Effector memory CD4-positive, alpha-beta T cell (primary cell): ENCODE data around the gene VIPR2.

Source experiments
- DNase-seq, 3 donors: peaks; one replicate each; pipeline ENCODE4 v3.0.0-alpha.2; 2020
- H3K27ac ChIP-seq: 2 replicates; pipeline ENCODE4 v1.7.0; 2013; ENCODE audit warnings: mild to moderate bottlenecking, low read length, moderate library complexity; ENCODE audit not compliant: insufficient read depth, poor library complexity, severe bottlenecking
- H3K27me3 ChIP-seq: replicated peaks from 2 replicates; pipeline ENCODE4 v1.7.0; 2013; ENCODE audit warnings: mild to moderate bottlenecking, low read length; ENCODE audit not compliant: insufficient read depth, control insufficient read depth, poor library complexity, severe bottlenecking
- H3K36me3 ChIP-seq: 2 replicates; pipeline ENCODE4 v1.7.0; 2013; ENCODE audit warnings: mild to moderate bottlenecking, low read length, moderate library complexity; ENCODE audit not compliant: control insufficient read depth, insufficient read depth
- H3K4me1 ChIP-seq: 2 replicates; pipeline ENCODE4 v1.7.0; 2013; ENCODE audit warnings: low read length, mild to moderate bottlenecking; ENCODE audit not compliant: control insufficient read depth, insufficient read depth, poor library complexity, severe bottlenecking
- H3K4me3 ChIP-seq: 2 replicates; pipeline ENCODE4 v1.7.0; 2013; ENCODE audit warnings: low read length, low read depth, mild to moderate bottlenecking; ENCODE audit not compliant: insufficient read depth, poor library complexity, severe bottlenecking
- H3K9me3 ChIP-seq: 2 replicates; pipeline ENCODE4 v1.7.0; 2013; ENCODE audit warnings: mild to moderate bottlenecking, low read length, moderate library complexity; ENCODE audit not compliant: control insufficient read depth

Gene VIPR2

DNA sequence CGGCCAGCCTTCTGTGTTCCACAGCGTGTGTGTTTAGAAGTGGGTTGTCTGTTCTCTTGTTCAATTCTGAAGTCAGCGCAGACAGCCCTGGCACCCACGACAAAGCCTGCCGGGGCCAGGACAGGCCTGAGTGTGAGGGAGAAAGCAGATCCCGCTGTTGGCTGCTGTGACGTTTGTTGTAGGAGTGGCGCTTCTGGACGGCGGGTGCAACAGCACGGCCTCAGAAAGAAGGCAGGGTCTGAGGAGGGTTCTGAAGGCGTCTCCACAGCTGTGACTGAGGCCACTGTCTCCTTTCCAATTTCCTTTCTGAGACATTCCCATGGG is 76.2 kb downstream of the VIPR2 start:
- Histone ChIP-seq H3K9me3 (no peaks in the 10 kb centered on the region), H3K27me3 (no peaks in the 10 kb centered on the region), H3K27ac (no peak overlapping the region), H3K36me3 (no peaks in the 10 kb centered on the region), H3K4me3 (no peak overlapping the region), H3K4me1 (no peaks in the 10 kb centered on the region)
- no peak for DNase-seq

- Histone ChIP-seq H3K27ac (no peak overlapping the region), H3K4me1 (no peaks in the 10 kb centered on the region), H3K9me3 (no peaks in the 10 kb centered on the region), H3K27me3 (no peaks in the 10 kb centered on the region), H3K4me3 (no peak overlapping the region), H3K36me3 (no peaks in the 10 kb centered on the region)
- no peak for DNase-seq
These were observed 76.8 kb downstream of the VIPR2 start for GRCh38 chr7:159067576-159068487.

DNA sequence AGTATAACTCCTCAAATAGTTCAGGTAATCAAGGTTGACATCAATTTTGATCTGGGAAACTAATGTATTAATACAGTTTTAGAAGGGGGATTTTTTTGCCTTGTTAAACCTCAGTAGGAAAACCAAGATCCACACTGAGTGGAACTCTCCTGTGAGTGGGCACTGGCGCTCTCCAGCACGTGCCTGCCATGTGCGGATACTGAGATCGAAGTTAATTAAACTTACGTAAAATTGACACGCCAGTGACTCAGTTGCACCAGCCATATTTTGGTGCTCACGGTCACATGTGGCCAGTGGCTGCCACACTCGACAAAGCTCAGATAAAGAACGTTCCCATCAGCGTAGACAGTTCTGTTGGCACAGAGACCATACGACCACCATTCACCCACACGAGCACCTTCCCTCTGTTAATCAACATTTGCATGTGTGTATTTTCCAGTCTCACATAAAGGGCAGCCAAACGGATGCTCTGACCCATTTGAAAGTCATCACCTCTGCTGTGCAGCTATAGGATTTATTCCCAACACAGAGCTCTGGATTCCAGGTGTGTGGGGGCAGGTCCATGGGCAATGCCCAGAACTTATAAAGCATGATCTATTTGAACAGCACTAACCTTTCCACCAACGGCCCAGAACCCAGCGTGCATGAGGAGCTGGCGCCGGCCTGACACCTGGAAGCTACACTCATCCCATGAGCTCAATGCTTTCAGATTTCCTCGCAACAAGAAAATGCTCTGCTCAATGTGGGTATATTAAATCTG is 77.7 kb downstream of the VIPR2 start:
- Histone ChIP-seq H3K27ac (no peak overlapping the region), H3K4me1 (no peaks in the 10 kb centered on the region), H3K9me3 (no peaks in the 10 kb centered on the region), H3K36me3 (no peaks in the 10 kb centered on the region), H3K27me3 (no peaks in the 10 kb centered on the region), H3K4me3 (no peak overlapping the region)
- no peak for DNase-seq

DNA sequence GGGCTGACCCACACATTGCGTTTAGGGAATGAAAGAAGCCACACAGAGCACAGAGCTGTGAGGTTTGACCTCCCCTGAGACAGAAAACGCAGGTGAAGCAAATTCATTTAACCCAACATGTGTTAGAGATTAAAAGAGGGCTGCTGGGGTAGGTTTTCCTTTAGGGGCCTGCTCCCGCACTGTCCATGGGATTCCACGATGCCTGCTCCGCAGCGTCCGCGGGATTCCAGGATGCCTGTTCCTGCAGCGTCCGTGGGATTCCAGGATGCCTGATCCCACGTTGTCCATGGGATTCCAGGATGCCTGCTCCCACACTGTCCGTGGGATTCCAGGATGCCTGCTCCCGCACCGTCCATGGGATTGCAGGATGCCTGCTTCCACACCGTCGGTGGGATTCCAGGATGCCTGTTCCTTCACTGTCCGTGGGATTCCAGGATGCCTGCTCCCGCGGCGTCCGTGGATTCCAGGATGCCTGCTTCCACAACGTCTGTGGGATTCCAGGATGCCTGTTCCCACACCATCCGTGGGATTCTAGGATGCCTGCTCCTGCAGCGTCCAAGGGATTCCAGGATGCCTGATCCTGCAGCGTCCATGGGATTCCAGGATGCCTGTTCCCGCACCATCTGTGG is 78.7 kb downstream of the VIPR2 start:
- Histone ChIP-seq H3K9me3 (no peaks in the 10 kb centered on the region), H3K4me1 (no peaks in the 10 kb centered on the region), H3K36me3 (no peaks in the 10 kb centered on the region), H3K4me3 (no peak overlapping the region), H3K27me3 (no peaks in the 10 kb centered on the region), H3K27ac (no peak overlapping the region)
- no peak for DNase-seq

GRCh38 chr7:159064816-159065510 is 79.7 kb downstream of the VIPR2 start:
- no peaks in the 10 kb centered on the region for H3K4me1 ChIP-seq
- no peaks in the 10 kb centered on the region for H3K27me3 ChIP-seq
- no peak overlapping the region for H3K4me3 ChIP-seq
- H3K9me3 ChIP-seq, result no peaks in the 10 kb centered on the region
- no peak for DNase-seq
- H3K27ac ChIP-seq, result no peak overlapping the region
- H3K36me3 ChIP-seq, result no peaks in the 10 kb centered on the region

DNA sequence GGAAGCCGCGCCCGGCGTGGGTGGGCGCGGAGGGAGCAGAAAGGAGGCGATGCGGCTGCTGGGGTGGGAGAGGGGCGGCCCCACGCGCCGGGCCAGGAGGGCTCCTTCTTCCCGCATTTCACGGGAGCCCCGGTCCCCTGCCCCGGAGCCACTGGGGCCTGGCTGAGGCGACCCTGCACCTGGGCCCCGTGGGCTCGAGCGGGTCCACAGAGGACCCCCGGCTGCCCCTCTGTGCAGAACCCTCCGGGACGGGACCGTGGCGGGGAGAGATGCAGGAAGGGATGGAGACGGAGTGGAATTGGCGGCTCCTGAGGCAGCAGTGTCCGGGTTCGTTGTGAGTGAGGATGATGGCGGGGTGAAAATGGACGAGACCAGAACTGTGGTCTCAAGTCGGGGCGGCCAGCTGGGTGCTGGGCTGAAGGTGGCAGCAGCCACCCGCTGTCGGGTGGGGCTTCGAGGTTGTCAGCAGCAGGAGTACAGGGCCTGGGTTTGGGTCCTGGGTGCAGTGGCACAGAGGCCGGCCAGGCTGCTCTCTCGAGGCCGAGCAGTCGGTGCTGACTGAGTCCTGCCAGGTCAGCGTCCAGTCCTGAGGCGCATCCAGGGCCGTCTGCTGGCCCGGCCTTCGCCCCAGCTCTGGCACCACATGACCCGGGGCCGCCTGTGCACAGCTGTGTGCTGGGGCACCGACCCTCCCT is 80.4 kb downstream of the VIPR2 start:
- H3K9me3 ChIP-seq, result no peaks in the 10 kb centered on the region
- no peak for DNase-seq
- no peak overlapping the region for H3K4me3 ChIP-seq
- no peak overlapping the region for H3K27ac ChIP-seq
- H3K36me3 ChIP-seq, result no peaks in the 10 kb centered on the region
- H3K27me3 ChIP-seq, result no peaks in the 10 kb centered on the region
- no peaks in the 10 kb centered on the region for H3K4me1 ChIP-seq

GRCh38 chr7:159063046-159063840 is 81.4 kb downstream of the VIPR2 start:
- H3K36me3 ChIP-seq, result no peaks in the 10 kb centered on the region
- H3K4me1 ChIP-seq, result no peaks in the 10 kb centered on the region
- no peak overlapping the region for H3K4me3 ChIP-seq
- DNase-seq, result no peak
- no peaks in the 10 kb centered on the region for H3K27me3 ChIP-seq
- H3K27ac ChIP-seq, result no peak overlapping the region
- H3K9me3 ChIP-seq, result no peaks in the 10 kb centered on the region

DNA sequence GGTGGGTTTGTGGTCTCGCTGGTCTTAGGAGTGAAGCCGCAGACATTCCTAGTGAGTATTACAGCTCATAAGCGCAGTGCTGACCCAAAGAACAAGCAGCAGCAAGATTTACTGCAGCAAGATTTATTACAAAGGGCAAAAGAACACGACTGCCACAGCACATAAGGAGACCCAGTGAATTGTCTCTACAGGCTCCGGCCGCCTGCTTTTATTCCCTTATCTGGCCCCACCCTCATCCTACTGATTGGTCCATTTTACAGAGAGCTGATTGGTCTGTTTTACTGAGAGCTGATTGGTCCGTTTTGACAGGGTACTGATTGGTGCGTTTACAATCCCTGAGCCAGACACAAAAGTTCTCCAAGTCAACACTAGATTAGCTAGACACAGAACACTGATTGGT is 82.1 kb downstream of the VIPR2 start:
- H3K4me3 ChIP-seq, result no peak overlapping the region
- DNase-seq, result no peak
- no peaks in the 10 kb centered on the region for H3K36me3 ChIP-seq
- H3K27me3 ChIP-seq, result no peaks in the 10 kb centered on the region
- no peaks in the 10 kb centered on the region for H3K4me1 ChIP-seq
- no peaks in the 10 kb centered on the region for H3K9me3 ChIP-seq
- no peak overlapping the region for H3K27ac ChIP-seq

DNA sequence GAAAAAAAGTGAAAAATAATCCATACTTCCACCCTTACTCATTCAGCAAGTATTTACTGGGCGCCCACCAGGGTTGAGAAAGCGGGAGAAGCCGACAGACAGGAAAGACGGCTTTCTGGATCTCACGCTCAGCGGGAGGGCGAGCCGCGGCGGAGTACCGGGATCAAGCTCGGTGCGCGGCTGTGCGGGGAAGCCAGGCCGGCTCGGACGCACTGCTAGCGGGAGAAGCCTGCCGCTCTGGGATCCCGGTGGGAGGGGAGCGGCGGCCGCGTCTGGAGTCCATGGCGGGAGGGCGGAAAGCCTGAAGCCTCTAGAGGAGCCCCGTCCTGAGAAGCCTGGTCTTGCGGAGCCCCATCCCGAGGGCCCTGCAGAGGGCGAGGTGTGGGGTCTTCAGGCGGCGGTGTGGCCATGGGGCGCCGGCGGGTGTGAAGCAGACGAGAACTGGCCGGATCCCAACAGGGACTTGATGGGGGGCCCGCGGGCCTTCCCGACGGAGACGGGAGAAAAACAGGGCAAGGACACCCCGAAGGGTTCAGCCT is 82.9 kb downstream of the VIPR2 start:
- H3K9me3 ChIP-seq, result no peaks in the 10 kb centered on the region
- no peak overlapping the region for H3K4me3 ChIP-seq
- H3K27me3 ChIP-seq, result no peaks in the 10 kb centered on the region
- no peak for DNase-seq
- no peaks in the 10 kb centered on the region for H3K4me1 ChIP-seq
- no peak overlapping the region for H3K27ac ChIP-seq
- no peaks in the 10 kb centered on the region for H3K36me3 ChIP-seq
